Measurements from ENCODE around the gene SLC38A9.

- no peak for TF ChIP-seq POLR2A (IDR thresholded peaks at IDR 0.05)
- TF ChIP-seq, protein P1, sequence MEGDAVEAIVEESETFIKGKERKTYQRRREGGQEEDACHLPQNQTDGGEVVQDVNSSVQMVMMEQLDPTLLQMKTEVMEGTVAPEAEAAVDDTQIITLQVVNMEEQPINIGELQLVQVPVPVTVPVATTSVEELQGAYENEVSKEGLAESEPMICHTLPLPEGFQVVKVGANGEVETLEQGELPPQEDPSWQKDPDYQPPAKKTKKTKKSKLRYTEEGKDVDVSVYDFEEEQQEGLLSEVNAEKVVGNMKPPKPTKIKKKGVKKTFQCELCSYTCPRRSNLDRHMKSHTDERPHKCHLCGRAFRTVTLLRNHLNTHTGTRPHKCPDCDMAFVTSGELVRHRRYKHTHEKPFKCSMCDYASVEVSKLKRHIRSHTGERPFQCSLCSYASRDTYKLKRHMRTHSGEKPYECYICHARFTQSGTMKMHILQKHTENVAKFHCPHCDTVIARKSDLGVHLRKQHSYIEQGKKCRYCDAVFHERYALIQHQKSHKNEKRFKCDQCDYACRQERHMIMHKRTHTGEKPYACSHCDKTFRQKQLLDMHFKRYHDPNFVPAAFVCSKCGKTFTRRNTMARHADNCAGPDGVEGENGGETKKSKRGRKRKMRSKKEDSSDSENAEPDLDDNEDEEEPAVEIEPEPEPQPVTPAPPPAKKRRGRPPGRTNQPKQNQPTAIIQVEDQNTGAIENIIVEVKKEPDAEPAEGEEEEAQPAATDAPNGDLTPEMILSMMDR (IDR thresholded peaks at IDR 0.05): no peak
Observed at GRCh38 chr5:55591686-55592085, 120.4 kb downstream of the SLC38A9 start.

Measured in lower leg skin (tissue), 3 donors.